Thyroid gland (tissue), 4 donors: ENCODE measurements around the gene NDUFS7.

ENCODE experiments used
- CTCF ChIP-seq, 6 experiments: fragments of 200-600 bp in 3 of 6; fragments of 450-650 bp in 3 of 6; sonication (generic) in 3 of 6; IDR thresholded peaks; one replicate each; pipeline ENCODE4 v1.5.1; 2016 to 2019; ENCODE audit warnings: antibody characterized with exemption in 6 of 6, mild to moderate bottlenecking in 2 of 6, inconsistent platforms in 1 of 6, moderate library complexity in 1 of 6
- POLR2A ChIP-seq, 2 donors: fragments of 450-650 bp; IDR thresholded peaks; one replicate each; pipeline ENCODE4 v1.6.1; 2017; ENCODE audit warnings: antibody characterized with exemption in 2 of 2, mild to moderate bottlenecking in 2 of 2, moderate library complexity in 1 of 2

DNA sequence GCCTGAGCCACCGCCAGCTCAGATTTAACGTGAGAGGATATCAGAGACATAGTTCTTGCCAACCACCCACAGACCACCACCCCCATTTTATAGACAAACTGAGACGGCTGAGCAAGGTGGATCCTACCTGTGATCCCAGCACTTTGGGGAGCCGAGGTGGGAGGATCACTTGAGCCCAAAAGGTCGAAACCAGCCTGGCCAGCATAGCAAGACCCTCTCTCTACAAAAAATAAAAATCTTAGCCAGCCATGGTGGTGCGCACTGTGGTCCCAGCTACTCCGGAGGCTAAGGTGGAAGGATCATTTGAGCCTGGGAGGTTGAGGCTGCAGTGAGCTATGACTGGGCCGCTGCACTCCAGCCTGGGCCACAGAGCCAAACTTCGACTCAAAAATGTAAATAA lies 30.6 kb upstream of the NDUFS7 start:
- no peak for TF ChIP-seq CTCF (IDR thresholded peaks at IDR 0.05)
- TF ChIP-seq POLR2A (IDR thresholded peaks at IDR 0.05) = no peak
